Immature natural killer cell (primary cell): Measurements from ENCODE around the gene GARIN3. TPM values are rescaled to one million over a fixed set of nuclear protein-coding genes. Genes with fewer than 3 reads are reported as not detected.
"Not testable (repeated sequence)": the region's sequence is repeated elsewhere in the genome, so short reads cannot be mapped to it uniquely, and the experiment has no call there.

Experiments used
- DNase-seq, 3 donors: peaks; one replicate each; pipeline ENCODE4 v3.0.0; 2022; ENCODE audit warnings: mixed read lengths in 1 of 3
- H3K27ac Mint-ChIP-seq, 6 donors: one replicate each; pipeline ENCODE4 v1.8.0; 2020; ENCODE audit warnings: mixed read lengths in 6 of 6, mild to moderate bottlenecking in 5 of 6, inconsistent platforms in 4 of 6, moderate library complexity in 3 of 6
- H3K27me3 Mint-ChIP-seq, 3 donors: one replicate each; pipeline ENCODE4 v1.8.0; 2020 to 2021; ENCODE audit warnings: low read depth in 3 of 3, mild to moderate bottlenecking in 3 of 3, mixed read lengths in 3 of 3, moderate library complexity in 3 of 3, inconsistent platforms in 1 of 3
- H3K36me3 Mint-ChIP-seq, 3 donors: one replicate each; pipeline ENCODE4 v1.8.0; 2020; ENCODE audit warnings: mixed read lengths in 3 of 3, inconsistent platforms in 2 of 3, mild to moderate bottlenecking in 2 of 3
- H3K4me1 Mint-ChIP-seq, 2 donors: one replicate each; pipeline ENCODE4 v1.8.0; 2020; ENCODE audit warnings: inconsistent platforms in 2 of 2, mild to moderate bottlenecking in 2 of 2, mixed read lengths in 2 of 2, moderate library complexity in 1 of 2
- H3K4me3 Mint-ChIP-seq, 5 donors: one replicate each; pipeline ENCODE4 v1.8.0; 2020; ENCODE audit warnings: mild to moderate bottlenecking in 5 of 5, mixed read lengths in 5 of 5, inconsistent platforms in 3 of 5, moderate library complexity in 3 of 5
- H3K9me3 Mint-ChIP-seq, 6 donors: one replicate each; pipeline ENCODE4 v1.8.0; 2020; ENCODE audit warnings: mild to moderate bottlenecking in 6 of 6, mixed read lengths in 6 of 6, inconsistent platforms in 4 of 6, moderate library complexity in 3 of 6
- polyA plus RNA-seq, 3 donors: library from polyadenylated mRNA; unstranded; fragments of 300-500 nt; fragmentation: Illumina TruSeq; gene quantifications; one replicate each; pipeline ENCODE4 v1.2.3, GENCODE V29; 2021

GARIN3 gene
- not detected for polyA plus RNA-seq

DNA sequence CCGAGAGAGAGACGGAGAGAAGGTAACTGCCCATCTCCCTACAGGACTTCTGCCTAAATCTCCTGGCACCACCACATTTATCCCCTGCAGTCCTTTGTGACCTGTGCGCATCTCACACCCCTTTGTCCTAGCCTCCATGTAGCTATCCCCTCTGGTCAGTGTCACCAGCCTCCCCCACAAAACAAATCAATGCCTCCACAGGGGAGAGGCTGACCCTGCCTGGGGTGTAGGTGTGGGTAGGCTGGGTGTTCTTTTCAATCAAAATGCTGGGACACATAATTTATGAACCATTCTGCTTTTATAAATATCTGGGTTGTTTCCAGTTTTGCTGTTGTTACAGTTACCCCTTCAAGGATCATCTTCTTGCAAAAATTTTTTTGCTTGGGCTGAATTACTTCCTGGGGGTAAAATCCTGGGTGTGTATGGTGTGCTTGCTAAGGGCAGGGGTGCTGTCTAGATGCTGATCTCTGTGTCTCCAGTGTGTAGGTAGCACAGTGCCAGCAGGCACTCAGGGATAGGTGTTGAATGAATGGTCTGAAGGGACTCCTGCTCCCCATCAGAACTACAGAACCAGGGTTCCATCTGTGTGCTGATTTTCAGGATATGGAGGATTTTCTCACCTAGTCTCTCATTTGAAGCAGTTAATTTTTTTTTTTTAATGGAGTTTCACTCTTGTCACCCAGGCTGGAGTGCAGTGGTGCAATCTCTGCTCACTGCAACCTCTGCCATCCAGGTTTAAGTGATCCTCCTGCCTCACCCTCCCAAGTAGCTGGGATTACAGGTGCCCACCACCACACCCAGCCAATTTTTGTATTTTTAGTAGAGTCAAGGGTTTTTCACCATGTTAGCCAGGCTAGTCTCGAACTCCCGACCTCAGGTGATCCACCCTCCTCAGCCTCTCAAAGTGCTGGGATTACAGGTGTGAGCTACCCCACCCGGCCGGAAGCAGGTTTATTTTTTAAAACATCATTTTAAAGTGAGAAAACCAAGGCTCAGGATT lies at the start of gene GARIN3:
Gene GARIN3 (minus strand): TSS at position 51 of the 1,000 bp plus-strand sequence. CDS start 96 bp downstream, outside the sequence.
- Mint-ChIP-seq H3K4me1 (peaks cover 2 to 8% of the 10 kb centered on the region in 2 donors), H3K27ac (peak within 1 kb of the TSS in 1 of 6 donors; percentile 30), H3K9me3 (no peaks in the 10 kb centered on the region), H3K27me3 (peaks cover 0 to 6% (median 4%) of the 10 kb centered on the region in 3 donors), H3K4me3 (peak within 1 kb of the TSS in 1 of 5 donors; percentile 58), H3K36me3 (no peaks in the 10 kb centered on the region)
- DNase-seq = no peak

DNA sequence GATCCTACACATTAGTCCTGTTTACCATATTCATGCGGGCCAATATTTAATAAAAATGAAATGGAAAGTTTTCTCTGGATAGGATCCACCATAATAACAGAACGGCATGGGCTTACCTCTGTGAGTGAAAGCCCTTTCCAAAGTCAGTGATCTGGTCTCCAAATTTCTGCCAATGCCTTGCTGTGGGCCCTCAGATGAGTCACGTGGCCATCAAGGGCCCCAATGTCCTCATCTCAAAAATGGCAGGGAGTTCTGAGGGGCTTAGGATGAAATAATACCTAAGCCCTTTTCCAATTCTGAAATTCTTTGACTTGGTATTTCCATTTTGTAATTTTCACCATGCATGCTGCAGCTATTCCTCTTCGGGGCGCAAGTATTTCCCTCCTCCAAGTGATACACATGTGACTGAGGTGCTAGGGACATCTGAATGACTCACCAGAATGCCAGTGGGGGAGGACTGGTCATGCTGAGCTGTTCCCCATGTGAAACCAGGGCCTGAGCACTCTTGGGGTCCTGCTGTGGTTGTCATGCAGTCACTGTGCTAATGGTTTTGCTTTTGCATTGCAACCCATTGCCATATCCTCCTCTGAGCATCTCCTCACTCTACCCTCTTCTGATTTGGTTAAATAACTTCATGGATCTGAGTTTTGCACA lies 49.6 kb upstream of the GARIN3 start:
- peaks cover 1 to 5% (median 2%) of the 10 kb centered on the region in 3 donors for H3K27me3 Mint-ChIP-seq
- peaks cover 51 to 84% (median 72%) of the 10 kb centered on the region in 3 donors for H3K36me3 Mint-ChIP-seq
- H3K9me3 Mint-ChIP-seq = no peaks in the 10 kb centered on the region
- H3K27ac Mint-ChIP-seq = peak overlapping the region; percentile 90 to 99 (median 98)
- peak overlapping the region; percentile 83 to 91 (median 85) for H3K4me3 Mint-ChIP-seq
- DNase-seq = peak; percentile 42 to 51 (median 47)
- H3K4me1 Mint-ChIP-seq = peaks cover 90 to 96% of the 10 kb centered on the region in 2 donors

DNA sequence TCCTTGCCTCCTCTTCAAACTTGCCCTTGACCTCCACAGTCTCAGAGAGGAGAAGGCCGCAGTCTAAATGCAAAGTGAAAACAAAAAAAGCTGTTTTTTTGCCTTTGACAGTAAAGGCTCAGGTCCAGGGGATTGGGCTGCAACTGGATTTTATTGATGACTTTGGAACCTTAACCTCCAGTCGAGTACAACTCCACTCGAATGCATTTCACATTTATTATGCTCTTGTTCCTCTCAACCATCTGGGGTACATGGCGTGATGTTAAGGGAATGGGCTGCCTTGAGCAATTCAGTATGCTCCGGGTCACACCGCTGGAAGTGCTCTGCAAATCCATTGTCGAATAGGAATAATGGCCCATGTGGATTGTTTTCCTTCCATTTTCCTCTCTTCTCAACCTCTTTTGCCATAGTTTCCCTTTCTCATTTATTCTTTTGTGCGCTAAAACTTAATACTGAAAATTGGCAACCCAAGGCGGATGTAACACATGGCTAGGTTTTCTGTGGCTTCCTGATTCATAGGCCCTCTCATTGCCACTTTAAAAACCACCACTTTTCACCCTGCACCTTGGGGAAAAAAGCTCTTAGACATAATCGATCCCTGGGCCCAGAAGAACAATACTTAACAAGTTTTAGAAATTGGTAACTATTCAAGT lies 48.9 kb upstream of the GARIN3 start:
- peaks cover 89 to 96% of the 10 kb centered on the region in 2 donors for H3K4me1 Mint-ChIP-seq
- H3K36me3 Mint-ChIP-seq = peaks cover 48 to 81% (median 68%) of the 10 kb centered on the region in 3 donors
- H3K27me3 Mint-ChIP-seq = peaks cover 1 to 5% (median 2%) of the 10 kb centered on the region in 3 donors
- H3K27ac Mint-ChIP-seq = peak overlapping the region; percentile 90 to 99 (median 98)
- peak overlapping the region; percentile 83 to 91 (median 85) for H3K4me3 Mint-ChIP-seq
- H3K9me3 Mint-ChIP-seq = no peaks in the 10 kb centered on the region
- peak; percentile 72 to 75 (median 74) for DNase-seq

DNA sequence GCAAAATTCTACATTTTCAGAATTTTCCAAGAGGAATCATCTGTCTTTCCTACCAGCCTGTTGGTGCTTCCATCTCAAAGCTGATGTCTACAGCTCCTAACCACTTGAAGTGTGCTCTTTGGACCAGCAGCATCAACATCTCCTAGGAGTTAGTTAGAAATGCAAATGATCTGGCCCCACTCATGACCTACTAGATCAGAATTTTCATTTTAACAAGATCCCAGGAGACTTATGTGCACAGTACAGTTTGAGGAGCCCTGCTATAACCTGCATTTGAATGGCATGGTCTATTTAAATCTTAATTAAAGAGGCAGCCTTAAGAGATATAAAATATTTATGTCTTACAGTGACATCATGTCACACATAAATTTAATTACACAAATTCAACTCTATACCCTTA lies 48.4 kb upstream of the GARIN3 start:
- Mint-ChIP-seq H3K9me3 (no peaks in the 10 kb centered on the region), H3K27me3 (peaks cover 1 to 5% (median 2%) of the 10 kb centered on the region in 3 donors), H3K4me1 (peaks cover 89 to 96% of the 10 kb centered on the region in 2 donors), H3K4me3 (peak overlapping the region; percentile 83 to 91 (median 85)), H3K36me3 (peaks cover 42 to 77% (median 65%) of the 10 kb centered on the region in 3 donors), H3K27ac (peak overlapping the region; percentile 90 to 99 (median 98))
- no peak for DNase-seq

DNA sequence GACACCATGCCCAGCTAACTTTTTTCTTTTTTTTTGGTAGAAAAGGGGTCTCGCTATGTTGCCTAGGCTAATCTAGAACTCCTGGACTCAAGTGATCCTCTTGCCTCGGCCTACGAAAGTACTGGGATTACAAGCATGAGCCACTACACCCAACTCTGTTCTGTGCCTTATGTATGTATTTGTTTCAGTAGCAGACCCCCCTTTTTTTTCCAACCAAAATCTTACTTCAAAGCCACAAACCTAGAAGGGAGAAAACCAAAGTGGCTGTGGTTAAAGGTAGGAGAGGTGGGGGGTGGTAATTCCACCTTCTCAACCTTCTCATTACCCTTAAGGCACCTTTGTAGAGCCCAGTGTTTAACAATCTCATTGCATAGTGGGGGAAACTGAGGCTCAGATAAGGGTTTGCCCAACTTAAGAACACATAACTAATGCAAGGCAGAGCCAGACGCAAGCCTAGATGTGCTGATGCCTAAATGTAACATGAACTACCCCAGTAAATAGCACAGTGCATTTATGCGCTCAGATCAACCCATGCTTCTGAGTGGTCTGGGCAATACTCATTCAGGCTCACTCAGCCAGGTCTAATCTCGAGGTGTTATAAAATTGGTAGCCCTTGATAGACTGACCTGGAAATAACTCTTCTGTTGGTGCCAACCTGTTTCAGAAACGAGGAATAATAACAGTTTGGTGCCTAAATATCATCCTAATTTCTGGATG lies 47.6 kb upstream of the GARIN3 start:
- H3K27me3 Mint-ChIP-seq = peaks cover 1 to 5% (median 2%) of the 10 kb centered on the region in 3 donors
- DNase-seq = no peak
- H3K27ac Mint-ChIP-seq = peak overlapping the region; percentile 90 to 98 (median 96)
- H3K4me3 Mint-ChIP-seq = peak overlapping the region; percentile 44 to 85 (median 56)
- no peaks in the 10 kb centered on the region for H3K9me3 Mint-ChIP-seq
- peaks cover 41 to 76% (median 65%) of the 10 kb centered on the region in 3 donors for H3K36me3 Mint-ChIP-seq
- H3K4me1 Mint-ChIP-seq = peaks cover 92 to 99% of the 10 kb centered on the region in 2 donors

DNA sequence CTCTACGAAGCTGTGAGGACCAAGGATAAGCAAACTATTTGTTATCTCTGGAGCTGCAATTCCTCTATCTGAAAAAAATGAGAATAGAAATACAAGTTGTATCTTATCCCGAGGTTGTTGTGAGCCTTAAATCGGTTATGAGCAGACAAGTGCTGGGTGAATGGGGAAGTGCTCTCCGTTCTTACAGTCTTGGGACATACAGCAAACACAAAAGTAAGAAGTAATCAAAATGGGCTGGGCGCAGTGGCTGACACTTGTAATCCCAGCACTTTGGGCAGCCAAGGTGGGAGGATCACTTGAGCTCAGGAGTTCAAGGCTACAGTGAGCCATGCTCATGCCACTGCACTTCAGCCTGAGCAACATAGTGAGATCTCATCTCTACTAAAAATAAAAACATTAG lies 46.2 kb upstream of the GARIN3 start:
- Mint-ChIP-seq H3K4me1 (peaks cover 95 to 100% of the 10 kb centered on the region in 2 donors), H3K4me3 (peak overlapping the region in 3 of 5 donors; percentile 18 to 75 (median 42))

DNA sequence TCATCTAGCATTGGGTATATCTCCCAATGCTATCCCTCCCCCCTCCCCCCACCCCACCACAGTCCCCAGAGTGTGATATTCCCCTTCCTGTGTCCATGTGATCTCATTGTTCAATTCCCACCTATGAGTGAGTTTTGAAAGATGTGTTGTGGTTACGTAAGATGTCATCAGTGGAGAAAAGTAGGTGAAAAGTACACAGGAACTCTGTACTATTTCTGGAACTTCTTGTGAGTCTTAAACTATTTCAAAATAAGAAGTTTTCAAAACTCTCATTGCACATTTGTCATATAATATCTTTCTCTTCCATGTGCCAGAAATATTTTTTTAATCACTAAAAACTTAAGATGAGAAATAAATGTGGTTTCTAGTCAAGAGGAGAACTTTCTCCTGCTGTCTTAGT lies 44.6 kb upstream of the GARIN3 start:
- not testable (repeated sequence) for H3K27me3 Mint-ChIP-seq, H3K9me3 Mint-ChIP-seq
- Mint-ChIP-seq H3K36me3 (peaks cover 35 to 76% (median 59%) of the 10 kb centered on the region in 3 donors), H3K27ac (peak overlapping the region; percentile 86 to 98 (median 91)), H3K4me1 (peaks cover 92 to 100% of the 10 kb centered on the region in 2 donors), H3K4me3 (peak overlapping the region; percentile 31 to 68 (median 59))
- peak; percentile 58 to 66 (median 61) for DNase-seq

More for the DNA sequence above, 46.2 kb upstream of the GARIN3 start:
- Mint-ChIP-seq H3K9me3 (no peaks in the 10 kb centered on the region), H3K36me3 (peaks cover 42 to 80% (median 63%) of the 10 kb centered on the region in 3 donors), H3K27me3 (peaks cover 1 to 5% (median 2%) of the 10 kb centered on the region in 3 donors), H3K27ac (peak overlapping the region; percentile 81 to 98 (median 92))
- no peak for DNase-seq

DNA sequence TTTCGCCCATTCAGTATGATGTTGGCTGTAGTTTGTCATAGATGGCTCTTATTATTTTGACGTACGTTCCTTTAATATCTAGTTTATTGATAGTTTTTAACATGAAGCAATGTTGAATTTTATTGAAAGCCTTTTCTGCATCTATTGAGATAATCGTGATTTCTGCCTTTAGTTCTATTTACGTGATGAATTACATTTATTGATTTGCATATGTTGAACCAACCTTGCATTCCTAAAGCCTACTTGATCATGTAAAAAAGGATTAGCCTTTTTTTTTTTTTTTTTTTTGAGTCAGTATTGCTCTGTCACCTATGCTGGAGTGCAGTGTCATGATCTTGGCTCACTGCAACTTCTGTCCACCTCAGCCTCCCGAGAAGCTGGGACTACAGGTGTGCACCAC lies 39.6 kb upstream of the GARIN3 start:
- Mint-ChIP-seq H3K4me1 (peaks cover 85 to 96% of the 10 kb centered on the region in 2 donors), H3K27me3 (no peaks in the 10 kb centered on the region), H3K9me3 (peaks cover 0 to 3% (median 0%) of the 10 kb centered on the region in 6 donors), H3K4me3 (no peak overlapping the region), H3K27ac (peak overlapping the region in 5 of 6 donors; percentile 40 to 80 (median 59)), H3K36me3 (peaks cover 14 to 50% (median 40%) of the 10 kb centered on the region in 3 donors)
- DNase-seq = no peak

DNA sequence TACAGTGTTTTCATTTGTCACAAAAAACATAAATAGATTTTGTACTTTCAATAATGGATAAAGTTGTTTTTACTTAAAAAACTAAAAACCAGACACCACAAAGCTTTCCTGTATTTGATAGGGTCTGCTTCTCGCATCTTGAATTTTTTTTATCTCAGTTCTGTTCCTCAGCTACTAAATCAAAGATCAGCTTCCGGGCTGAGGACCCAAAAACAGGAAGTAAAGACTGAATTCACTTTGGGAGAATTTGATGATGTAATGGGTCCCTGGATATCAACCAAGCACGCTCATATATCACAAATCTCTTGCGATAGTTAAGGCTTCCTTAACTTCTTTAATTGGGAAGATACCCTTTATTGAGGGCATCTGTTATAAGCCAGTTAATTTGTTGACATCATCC lies 38.7 kb upstream of the GARIN3 start:
- H3K36me3 Mint-ChIP-seq = peaks cover 18 to 48% (median 43%) of the 10 kb centered on the region in 3 donors
- peaks cover 87 to 95% of the 10 kb centered on the region in 2 donors for H3K4me1 Mint-ChIP-seq
- no peaks in the 10 kb centered on the region for H3K27me3 Mint-ChIP-seq
- peak overlapping the region; percentile 72 to 89 (median 84) for H3K27ac Mint-ChIP-seq
- H3K4me3 Mint-ChIP-seq = peak overlapping the region; percentile 15 to 58 (median 38)
- H3K9me3 Mint-ChIP-seq = peaks cover 0 to 3% (median 0%) of the 10 kb centered on the region in 6 donors
- DNase-seq = no peak

DNA sequence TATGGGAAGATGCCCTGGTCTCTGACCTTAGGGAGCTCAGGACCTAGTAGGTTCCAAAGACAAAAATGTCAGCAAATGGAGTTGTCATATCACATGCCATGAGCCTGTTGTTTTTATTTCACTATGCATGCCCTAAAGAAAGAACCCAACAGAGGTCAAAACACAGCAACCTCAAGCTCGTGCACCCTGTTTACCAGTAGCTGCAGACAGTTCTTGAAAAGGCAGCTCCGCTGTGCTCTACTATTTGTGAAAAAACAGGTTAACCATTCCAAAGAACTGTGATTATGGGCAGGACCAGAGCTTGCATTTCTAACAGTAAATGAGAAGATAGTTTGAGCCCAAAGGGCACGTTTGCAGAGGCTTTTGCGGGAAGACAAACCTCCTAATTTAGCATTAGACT lies 37.4 kb upstream of the GARIN3 start:
- peaks cover 16 to 48% (median 38%) of the 10 kb centered on the region in 3 donors for H3K36me3 Mint-ChIP-seq
- peak in 1 of 3 donors; percentile 30 for DNase-seq
- peak overlapping the region; percentile 40 to 71 (median 62) for H3K4me3 Mint-ChIP-seq
- peak overlapping the region; percentile 80 to 89 (median 86) for H3K27ac Mint-ChIP-seq
- peaks cover 0 to 3% (median 0%) of the 10 kb centered on the region in 6 donors for H3K9me3 Mint-ChIP-seq
- H3K4me1 Mint-ChIP-seq = peaks cover 89 to 95% of the 10 kb centered on the region in 2 donors
- peaks cover 0 to 3% (median under 1%) of the 10 kb centered on the region in 3 donors for H3K27me3 Mint-ChIP-seq

DNA sequence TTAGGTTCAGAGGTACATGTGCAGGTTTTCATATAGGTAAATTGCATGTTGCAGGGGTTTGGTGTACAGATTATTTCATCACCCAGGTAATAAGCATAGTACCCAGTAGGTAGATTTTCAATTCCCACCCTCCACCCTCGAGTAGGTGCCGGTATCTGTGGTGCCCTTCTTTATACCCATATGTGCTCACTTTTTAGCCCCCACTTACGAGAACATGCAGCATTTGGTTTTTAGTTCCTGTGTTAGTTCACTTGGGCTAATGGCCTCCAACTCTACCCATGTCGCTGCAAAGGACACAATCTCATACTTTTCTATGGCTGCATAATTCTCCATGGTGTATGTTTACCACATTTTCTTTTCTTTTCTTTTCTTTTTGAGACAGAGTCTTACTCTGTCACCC lies 35.8 kb upstream of the GARIN3 start:
- Mint-ChIP-seq H3K36me3 (peaks cover 17 to 38% (median 33%) of the 10 kb centered on the region in 3 donors), H3K4me1 (peaks cover 92 to 95% of the 10 kb centered on the region in 2 donors), H3K9me3 (peaks cover 0 to 3% (median 0%) of the 10 kb centered on the region in 6 donors), H3K27ac (peak overlapping the region in 5 of 6 donors; percentile 67 to 86 (median 76)), H3K4me3 (peak overlapping the region; percentile 47 to 78 (median 71)), H3K27me3 (peaks cover 0 to 8% (median 5%) of the 10 kb centered on the region in 3 donors)
- DNase-seq = no peak

DNA sequence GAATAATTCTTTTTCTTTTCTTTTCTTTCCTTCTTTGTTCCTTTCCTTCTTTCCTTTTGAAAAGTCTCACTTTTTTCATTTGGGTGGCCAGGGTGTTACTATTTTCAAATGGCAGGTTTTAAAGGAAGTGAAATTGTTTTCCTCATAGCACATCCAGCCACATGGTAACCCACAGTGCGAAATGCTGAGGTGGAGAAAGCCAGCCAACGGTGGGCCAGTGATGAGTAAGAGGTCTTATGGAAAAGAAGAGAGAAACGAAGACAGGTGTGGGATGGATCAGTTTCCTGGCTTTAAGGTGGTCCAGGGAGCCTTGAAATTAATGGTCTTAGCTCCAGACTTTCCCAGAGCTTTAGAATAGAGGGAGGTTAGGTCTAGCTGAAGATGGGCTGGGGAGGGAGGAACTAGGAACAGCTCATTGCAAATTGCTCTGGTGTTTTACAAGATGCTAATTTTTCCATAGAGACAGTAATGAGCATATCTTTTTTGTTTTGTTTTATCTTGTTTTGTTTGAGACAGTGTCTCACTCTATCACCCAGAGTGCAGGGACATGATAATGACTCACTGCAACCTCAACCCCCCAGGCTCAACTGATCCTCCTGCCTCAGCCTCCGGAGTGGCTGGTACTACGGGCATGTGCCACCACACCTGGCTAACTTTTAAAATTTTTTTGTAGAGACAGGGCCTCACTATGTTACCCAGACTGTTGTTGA lies 32.4 kb upstream of the GARIN3 start:
- peak; percentile 67 to 71 (median 68) for DNase-seq
- peaks cover 20 to 36% (median 25%) of the 10 kb centered on the region in 3 donors for H3K36me3 Mint-ChIP-seq
- peaks cover 0 to 10% (median 5%) of the 10 kb centered on the region in 3 donors for H3K27me3 Mint-ChIP-seq
- H3K9me3 Mint-ChIP-seq = no peaks in the 10 kb centered on the region
- peak overlapping the region; percentile 72 to 87 (median 84) for H3K4me3 Mint-ChIP-seq
- peaks cover 96 to 99% of the 10 kb centered on the region in 2 donors for H3K4me1 Mint-ChIP-seq
- peak overlapping the region; percentile 88 to 97 (median 92) for H3K27ac Mint-ChIP-seq
